NCI-H2196 treated with DMSO at 0.1 percent for 48 hours (cell line): ENCODE measurements around the gene CBX5.
"Not testable (repeated sequence)": the region's sequence is repeated elsewhere in the genome, so short reads cannot be mapped to it uniquely, and the experiment has no call there.

ENCODE experiments used
- DNase-seq: peaks from one replicate; lab custom pipeline; 2025; ENCODE audit not compliant: unreplicated experiment; lab: John Stamatoyannopoulos, UW

CBX5 gene

GRCh38 chr12:54294953-54295566, 15.1 kb upstream of the CBX5 start:
- DNase-seq = no peak

- DNase-seq = peak; percentile 29
These were observed 14.4 kb upstream of the CBX5 start for GRCh38 chr12:54294152-54294952.

- DNase-seq = no peak
These were observed 13.0 kb upstream of the CBX5 start for GRCh38 chr12:54292931-54293241.

GRCh38 chr12:54292083-54292930, 12.4 kb upstream of the CBX5 start:
- DNase-seq = no peak

- no peak for DNase-seq
These were observed 7.6 kb upstream of the CBX5 start for GRCh38 chr12:54287261-54288157.

GRCh38 chr12:54286042-54287030, 6.4 kb upstream of the CBX5 start:
- no peak for DNase-seq

GRCh38 chr12:54285150-54286041, 5.5 kb upstream of the CBX5 start:
- no peak for DNase-seq

- not testable (repeated sequence) for DNase-seq
These were observed 4.3 kb upstream of the CBX5 start for GRCh38 chr12:54284070-54284780.

GRCh38 chr12:54282949-54283593, 3.1 kb upstream of the CBX5 start:
- DNase-seq = no peak

- not testable (repeated sequence) for DNase-seq
These were observed 1.8 kb upstream of the CBX5 start for GRCh38 chr12:54281694-54282093.

GRCh38 chr12:54281261-54281638, 1.3 kb upstream of the CBX5 start:
- not testable (repeated sequence) for DNase-seq

GRCh38 chr12:54280468-54281260, 742 bp upstream of the CBX5 start, which contains the start of gene HNRNPA1:
Gene HNRNPA1, plus strand, starts transcription at chr12:54280726. Its CDS starts 82 bp downstream, at chr12:54280808.
- DNase-seq = peak; percentile 99

GRCh38 chr12:54279227-54279631, 693 bp downstream of the CBX5 start:
- no peak for DNase-seq

GRCh38 chr12:54277823-54278276, 2.1 kb downstream of the CBX5 start:
- DNase-seq = no peak

GRCh38 chr12:54276368-54276767, 3.6 kb downstream of the CBX5 start:
- DNase-seq = no peak

- DNase-seq = no peak
These were observed 5.9 kb downstream of the CBX5 start for GRCh38 chr12:54273981-54274380.

GRCh38 chr12:54272214-54272613, 7.7 kb downstream of the CBX5 start:
- no peak for DNase-seq
